ENCODE results near the gene FGFR2.

The FGFR2 gene

DNA sequence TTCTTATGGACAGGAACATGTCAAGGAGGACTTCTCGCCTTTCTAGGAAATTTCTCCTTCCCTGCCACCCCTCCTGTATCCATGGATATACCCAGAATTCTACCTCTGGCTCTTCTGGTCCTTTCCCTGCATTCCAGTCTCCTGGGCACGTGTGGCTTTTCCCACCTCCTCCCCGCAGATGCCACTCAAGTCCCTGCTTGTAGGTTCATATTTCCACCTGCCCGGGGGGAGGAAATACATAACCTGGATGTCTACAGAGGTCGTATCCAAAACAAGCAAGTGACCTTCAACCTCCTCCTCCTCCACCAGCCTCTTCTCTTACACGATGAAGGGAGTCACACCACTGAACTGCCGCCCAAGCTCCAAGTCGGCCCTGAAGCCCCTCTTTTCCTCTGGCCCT, 20.7 kb downstream of the FGFR2 start:
- TF ChIP-seq ZBTB7A (IDR thresholded peaks at IDR 0.05; ENCODE audit: low read depth) = no peak
- TF ChIP-seq TEAD4 (IDR thresholded peaks at IDR 0.05) = no peak
- TF ChIP-seq, protein P1, sequence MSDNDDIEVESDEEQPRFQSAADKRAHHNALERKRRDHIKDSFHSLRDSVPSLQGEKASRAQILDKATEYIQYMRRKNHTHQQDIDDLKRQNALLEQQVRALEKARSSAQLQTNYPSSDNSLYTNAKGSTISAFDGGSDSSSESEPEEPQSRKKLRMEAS (IDR thresholded peaks at IDR 0.05) = no peak
- no peak for TF ChIP-seq RAD21 (IDR thresholded peaks at IDR 0.05; ENCODE audit: low read depth)
- TF ChIP-seq EGR1 (IDR thresholded peaks at IDR 0.05) = no peak

DNA sequence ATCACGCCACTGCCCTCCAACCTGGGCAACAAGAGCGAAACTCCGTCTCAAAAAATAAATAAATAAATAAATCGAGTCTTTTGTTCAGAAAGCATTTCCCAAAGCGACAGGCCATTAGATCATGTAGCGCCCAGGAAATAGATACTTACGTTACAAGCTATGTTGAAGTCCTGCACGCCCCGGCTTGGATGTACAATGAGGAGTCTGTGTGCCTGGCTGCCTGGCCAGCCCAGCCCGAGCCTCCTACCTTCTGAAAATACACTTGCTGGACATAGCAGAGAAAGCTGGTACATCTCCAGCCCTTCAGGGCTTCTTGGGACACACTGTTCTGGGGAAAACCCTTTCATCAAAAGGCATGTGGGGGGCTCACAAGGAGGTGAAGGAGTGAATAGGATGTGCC, 22.1 kb downstream of the FGFR2 start:
- TF ChIP-seq EP300 (IDR thresholded peaks at IDR 0.05; ENCODE audit: borderline replicate concordance) = no peak
- no peak for TF ChIP-seq RAD21 (IDR thresholded peaks at IDR 0.05; ENCODE audit: low read depth)
- no peak for TF ChIP-seq ZBTB7A (IDR thresholded peaks at IDR 0.05; ENCODE audit: low read depth)
- no peak for TF ChIP-seq YY1 (IDR thresholded peaks at IDR 0.05; ENCODE audit: low read depth)
- no peak for TF ChIP-seq FOXM1 (IDR thresholded peaks at IDR 0.05; ENCODE audit: borderline replicate concordance, low read depth)
- no peak for TF ChIP-seq CEBPB (IDR thresholded peaks at IDR 0.05)
- no peak for TF ChIP-seq TCF12 (IDR thresholded peaks at IDR 0.05; ENCODE audit: low read depth)

DNA sequence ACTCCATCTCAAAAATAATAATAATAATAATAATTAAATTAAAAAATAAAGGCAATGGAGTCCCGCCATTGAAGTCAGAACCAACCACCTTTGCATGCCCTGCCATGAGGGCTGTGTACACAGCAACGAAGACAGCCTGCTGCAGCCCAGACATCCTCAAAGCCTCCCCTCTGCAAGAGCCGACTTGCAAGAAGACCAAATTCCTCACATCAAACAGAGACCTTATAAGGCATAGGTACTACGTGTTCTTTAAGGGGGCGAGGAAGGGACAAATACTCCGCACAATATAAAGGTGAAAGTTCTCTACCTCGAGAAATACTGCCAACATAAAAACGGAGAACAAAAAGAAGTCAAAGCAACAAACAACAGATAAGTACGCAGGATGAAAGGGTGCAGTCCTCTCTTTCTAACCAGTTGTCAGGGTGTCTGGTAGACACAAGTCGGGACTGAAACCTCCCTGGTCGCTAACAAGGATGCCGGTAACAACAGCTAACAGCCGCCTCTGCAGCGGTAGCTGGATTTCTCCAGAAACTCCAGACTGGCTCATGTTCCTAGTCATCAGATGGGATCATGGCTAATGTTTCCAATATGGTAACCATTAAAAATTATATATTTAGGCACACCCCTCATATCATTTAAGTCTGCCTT, 23.6 kb downstream of the FGFR2 start:
- TF ChIP-seq FOXM1 (IDR thresholded peaks at IDR 0.05; ENCODE audit: borderline replicate concordance, low read depth) (no peak), EP300 (IDR thresholded peaks at IDR 0.05; ENCODE audit: borderline replicate concordance) (no peak), ZBTB7A (IDR thresholded peaks at IDR 0.05; ENCODE audit: low read depth) (no peak), TEAD4 (IDR thresholded peaks at IDR 0.05) (no peak), CEBPB (IDR thresholded peaks at IDR 0.05) (no peak)

DNA sequence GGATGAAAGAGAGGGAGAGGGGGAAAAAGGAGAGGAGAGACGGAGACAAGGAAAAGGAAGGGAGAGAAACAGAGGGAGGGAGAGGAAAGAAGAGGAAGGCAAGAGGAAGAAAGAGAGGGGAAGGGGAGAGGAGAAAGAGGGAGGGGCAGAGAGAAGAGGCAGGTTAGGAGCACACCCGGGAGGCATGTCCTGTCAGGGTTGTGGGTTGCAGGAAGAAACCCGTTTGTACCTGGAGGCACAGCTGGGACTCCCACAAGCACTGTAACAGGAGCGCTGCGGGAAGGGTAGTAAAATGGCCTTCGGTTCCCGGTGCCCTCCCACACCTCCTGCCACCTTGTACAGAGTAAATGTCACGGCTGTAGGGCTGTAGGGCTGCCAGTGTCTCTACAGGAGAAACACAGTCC, 24.7 kb downstream of the FGFR2 start:
- TF ChIP-seq, protein P1 (IDR thresholded peaks at IDR 0.05) = no peak
- no peak for TF ChIP-seq YY1 (IDR thresholded peaks at IDR 0.05; ENCODE audit: low read depth)
- no peak for TF ChIP-seq FOXM1 (IDR thresholded peaks at IDR 0.05; ENCODE audit: borderline replicate concordance, low read depth)
- no peak for TF ChIP-seq CEBPB (IDR thresholded peaks at IDR 0.05)
- no peak for TF ChIP-seq NFIC (IDR thresholded peaks at IDR 0.05)
- no peak for TF ChIP-seq TCF12 (IDR thresholded peaks at IDR 0.05; ENCODE audit: low read depth)
- TF ChIP-seq ZBTB7A (IDR thresholded peaks at IDR 0.05; ENCODE audit: low read depth) = no peak
- TF ChIP-seq CREB1 (IDR thresholded peaks at IDR 0.05; ENCODE audit: low read depth) = no peak
- no peak for TF ChIP-seq EGR1 (IDR thresholded peaks at IDR 0.05)

DNA sequence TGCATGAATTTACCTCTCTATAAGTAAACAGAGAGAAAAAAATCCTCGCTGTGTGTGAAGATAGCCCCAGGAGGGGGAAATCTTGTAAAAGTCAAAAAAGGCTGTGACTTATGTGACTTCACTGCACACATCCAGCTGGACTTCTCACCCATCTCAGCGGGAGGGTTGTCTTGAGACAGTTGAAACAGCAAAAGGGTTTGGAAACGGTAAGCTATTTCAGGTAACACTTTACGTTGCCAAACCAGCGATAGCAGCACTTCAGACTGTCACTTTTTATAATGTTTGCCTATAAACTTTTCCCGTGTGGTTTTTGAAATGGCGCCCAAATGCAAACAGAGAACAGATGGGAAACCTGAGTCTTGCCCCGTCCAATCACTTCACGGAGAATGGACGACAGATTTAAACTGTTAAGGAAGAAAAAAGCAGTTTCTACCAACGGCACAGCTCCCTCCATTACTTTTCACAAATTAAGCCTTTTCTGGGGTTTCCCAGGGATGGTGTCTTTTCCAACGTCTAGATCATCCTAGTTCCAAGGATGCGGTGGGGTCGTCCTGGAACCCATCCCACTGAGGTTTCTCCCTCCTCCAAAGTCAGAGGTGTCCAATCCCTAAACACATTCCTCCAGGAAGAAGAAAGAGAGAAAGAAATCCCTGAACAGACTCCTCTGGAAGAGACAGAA, 25.2 kb downstream of the FGFR2 start:
- TF ChIP-seq TCF12 (IDR thresholded peaks at IDR 0.05; ENCODE audit: low read depth) = no peak
- TF ChIP-seq TEAD4 (IDR thresholded peaks at IDR 0.05) = no peak
- no peak for TF ChIP-seq NFIC (IDR thresholded peaks at IDR 0.05)
- no peak for TF ChIP-seq TAF1 (IDR thresholded peaks at IDR 0.05; ENCODE audit: low read depth)
- no peak for TF ChIP-seq FOXM1 (IDR thresholded peaks at IDR 0.05; ENCODE audit: borderline replicate concordance, low read depth)
- no peak for TF ChIP-seq RAD21 (IDR thresholded peaks at IDR 0.05; ENCODE audit: low read depth)
- TF ChIP-seq YY1 (IDR thresholded peaks at IDR 0.05; ENCODE audit: low read depth) = no peak
- TF ChIP-seq, protein P2, sequence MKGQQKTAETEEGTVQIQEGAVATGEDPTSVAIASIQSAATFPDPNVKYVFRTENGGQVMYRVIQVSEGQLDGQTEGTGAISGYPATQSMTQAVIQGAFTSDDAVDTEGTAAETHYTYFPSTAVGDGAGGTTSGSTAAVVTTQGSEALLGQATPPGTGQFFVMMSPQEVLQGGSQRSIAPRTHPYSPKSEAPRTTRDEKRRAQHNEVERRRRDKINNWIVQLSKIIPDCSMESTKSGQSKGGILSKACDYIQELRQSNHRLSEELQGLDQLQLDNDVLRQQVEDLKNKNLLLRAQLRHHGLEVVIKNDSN (IDR thresholded peaks at IDR 0.05) = no peak
- TF ChIP-seq, protein P1 (IDR thresholded peaks at IDR 0.05) = no peak
- TF ChIP-seq ZBTB7A (IDR thresholded peaks at IDR 0.05; ENCODE audit: low read depth) = no peak
- TF ChIP-seq CEBPB (IDR thresholded peaks at IDR 0.05) = no peak
- TF ChIP-seq CREB1 (IDR thresholded peaks at IDR 0.05; ENCODE audit: low read depth) = no peak
- TF ChIP-seq, protein P3, sequence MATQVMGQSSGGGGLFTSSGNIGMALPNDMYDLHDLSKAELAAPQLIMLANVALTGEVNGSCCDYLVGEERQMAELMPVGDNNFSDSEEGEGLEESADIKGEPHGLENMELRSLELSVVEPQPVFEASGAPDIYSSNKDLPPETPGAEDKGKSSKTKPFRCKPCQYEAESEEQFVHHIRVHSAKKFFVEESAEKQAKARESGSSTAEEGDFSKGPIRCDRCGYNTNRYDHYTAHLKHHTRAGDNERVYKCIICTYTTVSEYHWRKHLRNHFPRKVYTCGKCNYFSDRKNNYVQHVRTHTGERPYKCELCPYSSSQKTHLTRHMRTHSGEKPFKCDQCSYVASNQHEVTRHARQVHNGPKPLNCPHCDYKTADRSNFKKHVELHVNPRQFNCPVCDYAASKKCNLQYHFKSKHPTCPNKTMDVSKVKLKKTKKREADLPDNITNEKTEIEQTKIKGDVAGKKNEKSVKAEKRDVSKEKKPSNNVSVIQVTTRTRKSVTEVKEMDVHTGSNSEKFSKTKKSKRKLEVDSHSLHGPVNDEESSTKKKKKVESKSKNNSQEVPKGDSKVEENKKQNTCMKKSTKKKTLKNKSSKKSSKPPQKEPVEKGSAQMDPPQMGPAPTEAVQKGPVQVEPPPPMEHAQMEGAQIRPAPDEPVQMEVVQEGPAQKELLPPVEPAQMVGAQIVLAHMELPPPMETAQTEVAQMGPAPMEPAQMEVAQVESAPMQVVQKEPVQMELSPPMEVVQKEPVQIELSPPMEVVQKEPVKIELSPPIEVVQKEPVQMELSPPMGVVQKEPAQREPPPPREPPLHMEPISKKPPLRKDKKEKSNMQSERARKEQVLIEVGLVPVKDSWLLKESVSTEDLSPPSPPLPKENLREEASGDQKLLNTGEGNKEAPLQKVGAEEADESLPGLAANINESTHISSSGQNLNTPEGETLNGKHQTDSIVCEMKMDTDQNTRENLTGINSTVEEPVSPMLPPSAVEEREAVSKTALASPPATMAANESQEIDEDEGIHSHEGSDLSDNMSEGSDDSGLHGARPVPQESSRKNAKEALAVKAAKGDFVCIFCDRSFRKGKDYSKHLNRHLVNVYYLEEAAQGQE (IDR thresholded peaks at IDR 0.05; ENCODE audit: low read depth) = no peak
- no peak for TF ChIP-seq EGR1 (IDR thresholded peaks at IDR 0.05)

DNA sequence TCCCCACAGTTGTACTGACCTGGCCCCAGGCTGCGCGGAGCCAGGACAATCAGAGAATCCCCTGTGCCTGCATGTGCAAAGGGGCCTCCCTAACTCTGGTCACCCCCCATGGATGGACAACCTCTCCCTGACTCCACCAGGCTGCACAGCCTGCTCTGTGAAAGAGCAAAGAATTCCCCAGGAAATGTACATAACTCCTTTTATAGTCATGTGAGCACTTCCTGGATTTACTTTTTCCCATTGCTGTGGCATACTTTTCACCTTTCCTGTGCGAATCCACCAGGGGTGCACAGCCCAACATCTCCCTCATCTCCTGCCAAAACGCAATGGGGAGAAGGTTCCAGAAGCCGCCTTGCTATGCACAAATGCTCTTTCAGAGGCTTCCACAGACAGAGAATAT, 27.9 kb downstream of the FGFR2 start:
- TF ChIP-seq, protein P2 (IDR thresholded peaks at IDR 0.05) = no peak
- TF ChIP-seq, protein P1 (IDR thresholded peaks at IDR 0.05) = no peak
- TF ChIP-seq CEBPB (IDR thresholded peaks at IDR 0.05) = no peak
- no peak for TF ChIP-seq TAF1 (IDR thresholded peaks at IDR 0.05; ENCODE audit: low read depth)
- TF ChIP-seq, protein P3 (IDR thresholded peaks at IDR 0.05; ENCODE audit: low read depth) = no peak
- TF ChIP-seq TEAD4 (IDR thresholded peaks at IDR 0.05) = no peak
- TF ChIP-seq RAD21 (IDR thresholded peaks at IDR 0.05; ENCODE audit: low read depth) = no peak
- no peak for TF ChIP-seq NFIC (IDR thresholded peaks at IDR 0.05)
- TF ChIP-seq FOXM1 (IDR thresholded peaks at IDR 0.05; ENCODE audit: borderline replicate concordance, low read depth) = no peak
- TF ChIP-seq EP300 (IDR thresholded peaks at IDR 0.05; ENCODE audit: borderline replicate concordance) = no peak
- TF ChIP-seq EGR1 (IDR thresholded peaks at IDR 0.05) = no peak
- TF ChIP-seq TCF12 (IDR thresholded peaks at IDR 0.05; ENCODE audit: low read depth) = no peak
- TF ChIP-seq YY1 (IDR thresholded peaks at IDR 0.05; ENCODE audit: low read depth) = no peak
- TF ChIP-seq ZBTB7A (IDR thresholded peaks at IDR 0.05; ENCODE audit: low read depth) = no peak
- TF ChIP-seq CREB1 (IDR thresholded peaks at IDR 0.05; ENCODE audit: low read depth) = no peak

All from Ishikawa (cell line).